H1 (cell line): ENCODE data around the gene APOBEC3F. TPM values are rescaled to one million over a fixed set of nuclear protein-coding genes. Genes with fewer than 3 reads are reported as not detected.

ENCODE experiments used
- CTCF ChIA-PET: fragments of 300-600 bp; sonication (Branson Sonifier 250); formaldehyde crosslinking; loops from one replicate; lab custom pipeline; 2021; ENCODE audit not compliant: partially characterized antibody; lab: Charles Lee
- POLR2A ChIA-PET: fragments of 300-600 bp; sonication (Branson Sonifier 250); formaldehyde crosslinking; loops from one replicate; lab custom pipeline; 2021; ENCODE audit warnings: inconsistent platforms; ENCODE audit not compliant: partially characterized antibody; lab: Charles Lee
- DNase-seq, 2 experiments: peaks; one replicate each; pipeline versions ENCODE4 v3.0.0 to v3.0.0-alpha.2; 2010 to 2022; ENCODE audit warnings: low spot score in 2 of 2, low read depth in 1 of 2, mixed read lengths in 1 of 2
- FAIRE-seq: peaks from 2 replicates; lab custom pipeline; 2011; peaks lifted over from hg19 to GRCh38; lab: Jason Lieb, UNC
- H2AFZ ChIP-seq: 2 replicates; pipeline ENCODE4 v1.8.1; 2012; ENCODE audit warnings: low read length, inconsistent platforms
- H2AK5ac ChIP-seq: 2 replicates; pipeline ENCODE4 v1.6.1; 2013; ENCODE audit warnings: low read depth, low read length
- H2BK120ac ChIP-seq: replicated peaks from 2 replicates; pipeline ENCODE3; 2013; ENCODE audit warnings: low read depth, low read length, inconsistent platforms
- H2BK12ac ChIP-seq: 2 replicates; pipeline ENCODE4 v1.6.1; 2013; ENCODE audit warnings: low read depth, low read length
- H2BK15ac ChIP-seq: 2 replicates; pipeline ENCODE4 v1.6.1; 2013; ENCODE audit warnings: low read length
- H2BK20ac ChIP-seq: 2 replicates; pipeline ENCODE4 v1.6.1; 2013; ENCODE audit warnings: low read length
- H2BK5ac ChIP-seq: 2 replicates; pipeline ENCODE4 v1.6.1; 2013; ENCODE audit warnings: low read depth, low read length
- H3K14ac ChIP-seq: 2 replicates; pipeline ENCODE4 v1.6.1; 2013; ENCODE audit warnings: inconsistent platforms; ENCODE audit not compliant: insufficient read length
- H3K18ac ChIP-seq: 2 replicates; pipeline ENCODE4 v1.6.1; 2013; ENCODE audit warnings: low read length; ENCODE audit errors: extremely low read depth
- H3K23ac ChIP-seq: 2 replicates; pipeline ENCODE4 v1.6.1; 2013; ENCODE audit warnings: inconsistent platforms; ENCODE audit not compliant: insufficient read length
- H3K23me2 ChIP-seq: 2 replicates; pipeline ENCODE4 v1.6.1; 2013; ENCODE audit warnings: low read depth, low read length
- H3K27ac ChIP-seq: 2 replicates; pipeline ENCODE4 v1.6.1; 2011; ENCODE audit warnings: low read depth, low read length, inconsistent platforms
- H3K27me3 ChIP-seq, 4 experiments: replicated peaks in 1 of 4; 1 replicate in 1 of 4; 2 replicates in 3 of 4; pipeline versions ENCODE4 v1.6.1 to v1.8.1; 2011 to 2013; ENCODE audit warnings: low read length in 3 of 4, mild to moderate bottlenecking in 3 of 4, inconsistent platforms in 2 of 4, mixed read lengths in 2 of 4, moderate library complexity in 1 of 4; ENCODE audit not compliant: control insufficient read depth in 3 of 4, insufficient read depth in 3 of 4; ENCODE audit errors: extremely low read depth in 1 of 4
- H3K36me3 ChIP-seq, 4 experiments: 2 replicates each; pipeline versions ENCODE4 v1.6.1 to v1.8.1; 2011 to 2013; ENCODE audit warnings: mild to moderate bottlenecking in 4 of 4, low read length in 3 of 4, moderate library complexity in 2 of 4, control low read depth in 1 of 4, inconsistent platforms in 1 of 4; ENCODE audit not compliant: insufficient read depth in 4 of 4, control insufficient read depth in 2 of 4
- H3K4ac ChIP-seq: replicated peaks from 2 replicates; pipeline ENCODE3; 2013; ENCODE audit warnings: low read length, low read depth, mixed read lengths, inconsistent platforms; ENCODE audit not compliant: insufficient read length
- H3K4me1 ChIP-seq, 4 experiments: replicated peaks in 1 of 4; 1 replicate in 1 of 4; 2 replicates in 3 of 4; pipeline versions ENCODE4 v1.6.1 to v1.8.1; 2011 to 2013; ENCODE audit warnings: low read length in 3 of 4, inconsistent platforms in 2 of 4, mixed read lengths in 1 of 4; ENCODE audit not compliant: insufficient read depth in 4 of 4, control insufficient read depth in 3 of 4
- H3K4me2 ChIP-seq, 2 experiments: 2 replicates each; pipeline versions ENCODE4 v1.6.1 to v1.8.1; 2011 to 2013; ENCODE audit warnings: low read depth in 2 of 2, low read length in 2 of 2, control low read depth in 1 of 2, inconsistent platforms in 1 of 2, mild to moderate bottlenecking in 1 of 2; ENCODE audit not compliant: insufficient read depth in 1 of 2
- H3K4me3 ChIP-seq, 4 experiments: fragments of 200-600, 300-600 bp in 1 of 4; sonication (generic), shearing (Covaris generic), sonication (Bioruptor Twin) in 1 of 4; 2 replicates each; pipeline versions ENCODE4 v1.5.1 to v1.8.1; 2011 to 2016; ENCODE audit warnings: low read length in 4 of 4, low read depth in 3 of 4, control low read depth in 2 of 4, inconsistent platforms in 2 of 4, mild to moderate bottlenecking in 2 of 4, mixed read lengths in 1 of 4, moderate library complexity in 1 of 4; ENCODE audit not compliant: insufficient read depth in 2 of 4; ENCODE audit errors: extremely low read depth in 1 of 4
- H3K56ac ChIP-seq: replicated peaks from 2 replicates; pipeline ENCODE3; 2013; ENCODE audit warnings: low read depth, mild to moderate bottlenecking, mixed read lengths, low read length, inconsistent platforms; ENCODE audit not compliant: insufficient read length
- H3K79me1 ChIP-seq: 2 replicates; pipeline ENCODE4 v1.6.1; 2013; ENCODE audit warnings: low read depth, low read length, control low read depth
- H3K79me2 ChIP-seq, 2 experiments: 2 replicates each; pipeline versions ENCODE4 v1.6.1 to v1.8.1; 2012 to 2013; ENCODE audit warnings: low read length in 2 of 2, mild to moderate bottlenecking in 2 of 2, inconsistent platforms in 1 of 2; ENCODE audit not compliant: insufficient read depth in 2 of 2, control insufficient read depth in 1 of 2
- H3K9ac ChIP-seq, 4 experiments: replicated peaks in 1 of 4; 1 replicate in 1 of 4; 2 replicates in 3 of 4; pipeline versions ENCODE4 v1.6.1 to v1.8.1; 2011 to 2013; ENCODE audit warnings: low read depth in 3 of 4, low read length in 3 of 4, control low read depth in 2 of 4, mild to moderate bottlenecking in 2 of 4, moderate library complexity in 2 of 4, inconsistent platforms in 1 of 4; ENCODE audit errors: extremely low read depth in 1 of 4
- H3K9me3 ChIP-seq, 2 experiments: 2 replicates each; pipeline versions ENCODE4 v1.6.1 to v1.8.1; 2012 to 2013; ENCODE audit warnings: mild to moderate bottlenecking in 2 of 2, moderate library complexity in 2 of 2, control low read depth in 1 of 2, inconsistent platforms in 1 of 2, low read depth in 1 of 2, low read length in 1 of 2, mixed read lengths in 1 of 2; ENCODE audit not compliant: insufficient read depth in 2 of 2
- H4K20me1 ChIP-seq, 2 experiments: replicated peaks in 1 of 2; 2 replicates each; pipeline versions ENCODE3 to v1.8.1; 2011 to 2013; ENCODE audit warnings: inconsistent platforms in 2 of 2, low read length in 2 of 2, mild to moderate bottlenecking in 1 of 2; ENCODE audit not compliant: insufficient read depth in 2 of 2, control insufficient read depth in 1 of 2
- H4K5ac ChIP-seq: 2 replicates; pipeline ENCODE4 v1.6.1; 2013; ENCODE audit warnings: low read length, low read depth, mixed read lengths, inconsistent platforms; ENCODE audit not compliant: insufficient read length
- H4K8ac ChIP-seq: 2 replicates; pipeline ENCODE4 v1.8.0; 2013; ENCODE audit warnings: mild to moderate bottlenecking, moderate library complexity, low read length, inconsistent platforms; ENCODE audit not compliant: insufficient read depth; ENCODE audit errors: extremely low read depth
- H4K91ac ChIP-seq: replicated peaks from 2 replicates; pipeline ENCODE3; 2013; ENCODE audit warnings: low read length, mixed read lengths, inconsistent platforms; ENCODE audit not compliant: insufficient read length
- CBX8 ChIP-seq: fragments of 300-800, 300-1000 bp; sonication (generic); IDR thresholded peaks from 2 replicates; pipeline ENCODE4 v1.7.1; 2016; ENCODE audit warnings: low read depth, low read length, borderline replicate concordance
- CHD1 ChIP-seq: IDR thresholded peaks from 2 replicates; pipeline ENCODE4 v1.6.1; 2012; ENCODE audit warnings: low read depth, low read length, improper control_type of control experiment
- E2F6 ChIP-seq: IDR thresholded peaks from 2 replicates; pipeline ENCODE4 v1.6.1; 2012; ENCODE audit warnings: inconsistent platforms
- FOSL1 ChIP-seq: IDR thresholded peaks from 2 replicates; pipeline ENCODE4 v1.6.1; 2011; ENCODE audit warnings: mild to moderate bottlenecking, low read depth, low read length, moderate library complexity; ENCODE audit not compliant: insufficient read depth
- JUND ChIP-seq: IDR thresholded peaks from 2 replicates; pipeline ENCODE4 v1.6.1; 2011; ENCODE audit warnings: mild to moderate bottlenecking, improper control_type of control experiment, low read length
- KDM4A ChIP-seq: IDR thresholded peaks from one replicate; pipeline ENCODE4 v1.7.1; 2012; ENCODE audit warnings: low read depth, mild to moderate bottlenecking, moderate library complexity, low read length, inconsistent platforms; ENCODE audit not compliant: severe bottlenecking
- MAX ChIP-seq: IDR thresholded peaks from 2 replicates; pipeline ENCODE4 v1.6.1; 2012; ENCODE audit warnings: inconsistent platforms
- POU5F1 ChIP-seq: IDR thresholded peaks from 2 replicates; pipeline ENCODE4 v1.6.1; 2011; ENCODE audit warnings: low read depth, mild to moderate bottlenecking, low read length, moderate library complexity
- SIRT6 ChIP-seq: IDR thresholded peaks from one replicate; pipeline ENCODE4 v1.7.1; 2012; ENCODE audit warnings: low read length, inconsistent platforms
- SIX5 ChIP-seq: IDR thresholded peaks from 2 replicates; pipeline ENCODE4 v1.6.1; 2011; ENCODE audit warnings: mild to moderate bottlenecking, low read depth, low read length
- SP2 ChIP-seq: IDR thresholded peaks from 2 replicates; pipeline ENCODE4 v1.6.1; 2012; ENCODE audit warnings: mild to moderate bottlenecking, low read length, inconsistent platforms
- TAF7 ChIP-seq: optimal IDR thresholded peaks from 2 replicates; pipeline ENCODE3; 2011; ENCODE audit warnings: low read depth, mild to moderate bottlenecking, inconsistent platforms, low read length, moderate library complexity, borderline replicate concordance
- WGBS, 2 experiments: shearing (Covaris generic) in 1 of 2; methylation state at CpG; one replicate each; pipeline versions ENCODE4 v1.1.6 to v1.1.7; 2013 to 2015; ENCODE audit warnings: low lambda C conversion rate in 2 of 2, mixed read lengths in 2 of 2, inconsistent platforms in 1 of 2, low coverage in 1 of 2, missing lambda C conversion rate in 1 of 2; ENCODE audit not compliant: insufficient replicate concordance in 2 of 2, insufficient coverage in 1 of 2, insufficient read length in 1 of 2; ENCODE audit errors: extremely low coverage in 1 of 2, missing lambda C conversion rate in 1 of 2; 5-methylcytosine and 5-hydroxymethylcytosine counted together
- polyA plus RNA-seq, 7 experiments: library from polyadenylated mRNA; depleted of rRNA in 3 of 7; stranded (reverse) in 5 of 7; unstranded in 2 of 7; fragments of >200 nt in 5 of 7; fragments of 200-250 nt in 2 of 7; gene quantifications; 1 replicate in 5 of 7; 2 replicates in 1 of 7; 4 replicates in 1 of 7; pipeline versions ENCODE4 v1.2.1 to v1.2.3, GENCODE V29; 2011 to 2013; ENCODE audit warnings: missing spikeins in 2 of 7, mixed read lengths in 2 of 7
- total RNA-seq: library from RNA; stranded (reverse); fragmentation: NEBNext Ultra II Directional; extraction: Animal tissue kit (Norgen Biotek cat#: 25700); gene quantifications from 2 replicates; pipeline ENCODE4 v1.2.1, GENCODE V29; 2021

The APOBEC3F gene
- total and polyA plus RNA-seq, 2 of the 8 experiments (the other 6 are each of a cell fraction or from before 2014, with no cell fraction given): 4.0 to 7.3 TPM

GRCh38 chr22:39024519-39025308 is 15.9 kb upstream of the APOBEC3F start:
- FAIRE-seq (no peak), DNase-seq (no peak)
- Histone ChIP-seq H3K4me3 (no peak overlapping the region), H3K18ac (no peak overlapping the region), H3K4ac (no peak overlapping the region), H2BK5ac (no peak overlapping the region), H3K79me2 (no peaks in the 10 kb centered on the region), H2BK12ac (no peak overlapping the region), H3K56ac (no peak overlapping the region), H3K9ac (no peak overlapping the region; a peak in 1 of 7 replicates), H3K4me1 (peaks cover 0 to 17% (median 3%) of the 10 kb centered on the region in 4 experiments; a peak in 2 of 7 replicates), H2AFZ (no peak overlapping the region), H2BK20ac (no peak overlapping the region), H3K36me3 (peaks cover 0 to 2% (median 0%) of the 10 kb centered on the region in 4 experiments; a peak in 2 of 8 replicates), H3K4me2 (no peak overlapping the region), H3K27me3 (no peaks in the 10 kb centered on the region), H4K8ac (no peak overlapping the region), H3K23ac (no peak overlapping the region), H3K27ac (no peak overlapping the region), H4K91ac (no peak overlapping the region), H3K23me2 (no peaks in the 10 kb centered on the region; the same call in 1 of the 2 replicates), H2BK120ac (no peak overlapping the region), H2AK5ac (no peak overlapping the region), H4K20me1 (no peaks in the 10 kb centered on the region), H3K9me3 (no peaks in the 10 kb centered on the region), H2BK15ac (no peak overlapping the region), H3K79me1 (0 out of 2 replicates have a peak, but pooled peaks cover 2% of the 10 kb centered on the region), H3K14ac (no peak overlapping the region), H4K5ac (no peak overlapping the region)
- ChIA-PET POLR2A (no interaction called here), CTCF (no interaction called here)
- WGBS, 2 experiments: 96% methylated on average over 14 of the region's 15 CpGs; no CpG with 5 or more reads in 1 of the 2 experiments
- TF ChIP-seq POU5F1 (no peak), JUND (no peak), TAF7 (no peak), SIX5 (no peak), SP2 (no peak), CHD1 (no peak), MAX (no peak), CBX8 (no peak), SIRT6 (no peak), E2F6 (no peak), FOSL1 (no peak), KDM4A (no peak)
